Activated naive CD4-positive, alpha-beta T cell treated with anti-CD3 and anti-CD28 coated beads for 36 hours (primary cell): Measurements from ENCODE around the gene UGT8. TPM values are rescaled to one million over a fixed set of nuclear protein-coding genes. Genes with fewer than 3 reads are reported as not detected.
"Not testable (repeated sequence)": the region's sequence is repeated elsewhere in the genome, so short reads cannot be mapped to it uniquely, and the experiment has no call there.

Experiments
- CTCF ChIA-PET: fragments of 350-600 bp; sonication (Branson Sonifier 250); formaldehyde crosslinking; loops from one replicate; lab custom pipeline; 2021; ENCODE audit warnings: antibody characterized with exemption; lab: Charles Lee
- DNase-seq: peaks from one replicate; pipeline ENCODE4 v3.0.0-alpha.2; 2020
- H3K27ac Mint-ChIP-seq: one replicate; pipeline ENCODE4 v1.8.0; 2021; ENCODE audit warnings: mild to moderate bottlenecking, mixed read lengths
- H3K27me3 Mint-ChIP-seq: one replicate; pipeline ENCODE4 v1.8.0; 2021; ENCODE audit warnings: low read depth, mixed read lengths
- H3K36me3 Mint-ChIP-seq: one replicate; pipeline ENCODE4 v1.8.0; 2021; ENCODE audit warnings: low read depth, mixed read lengths
- H3K4me1 Mint-ChIP-seq: one replicate; pipeline ENCODE4 v1.8.0; 2021; ENCODE audit warnings: low read depth, mixed read lengths
- H3K4me3 Mint-ChIP-seq: one replicate; pipeline ENCODE4 v1.8.0; 2021; ENCODE audit warnings: mild to moderate bottlenecking, moderate library complexity, mixed read lengths
- H3K9me3 Mint-ChIP-seq: one replicate; pipeline ENCODE4 v1.8.0; 2021; ENCODE audit warnings: mixed read lengths
- intact Hi-C: fragments of 100-400 bp; cut with micrococcal nuclease; formaldehyde crosslinking; loops from one replicate; pipeline ENCODE4 v1.15.1; 2023
- total RNA-seq, 2 experiments: library from RNA; stranded (reverse); gene quantifications; one replicate each; pipeline ENCODE4 v1.2.3, GENCODE V29; 2021

UGT8 gene
- total RNA-seq = not detected

- H3K36me3 Mint-ChIP-seq = no peaks in the 10 kb centered on the region
- no peaks in the 10 kb centered on the region for H3K9me3 Mint-ChIP-seq
- peak; percentile 48 for DNase-seq
- H3K27ac Mint-ChIP-seq = no peak within 1 kb of the TSS
- peaks cover 43% of the 10 kb centered on the region for H3K27me3 Mint-ChIP-seq
- intact Hi-C loops = no loop called here
- peaks cover 15% of the 10 kb centered on the region for H3K4me1 Mint-ChIP-seq
- CTCF ChIA-PET = interaction anchor here (1.2 kb wide), 2 partner anchors 58 to 210 kb away, joined by 3 read pairs; no protein-coding TSS in a partner anchor
- H3K4me3 Mint-ChIP-seq = peak within 1 kb of the TSS; percentile 52
These were observed at the start of gene UGT8 for GRCh38 chr4:114598191-114599121. TSS of gene UGT8 (plus strand) at chr4:114598807. CDS start at chr4:114622881, 24,074 bp downstream.

DNA sequence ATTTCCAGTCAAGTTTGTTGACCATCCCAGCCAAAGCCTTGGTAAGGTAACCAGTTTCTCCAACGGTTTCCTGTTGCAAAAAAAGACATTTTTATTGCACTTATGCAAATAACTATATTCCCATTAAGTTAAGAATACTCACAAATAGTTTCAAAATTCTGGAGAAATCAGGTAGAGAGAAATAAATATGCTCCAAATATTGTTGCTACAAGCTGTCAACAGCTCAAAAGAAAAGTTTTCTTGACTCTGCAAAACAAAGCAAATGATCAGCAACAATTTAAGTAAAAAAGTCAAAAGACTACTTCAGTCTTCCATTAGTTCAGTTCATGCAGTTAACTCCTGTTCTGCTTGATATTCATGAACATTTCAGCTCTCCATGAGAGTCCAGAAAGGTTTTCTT is 49.0 kb upstream of the UGT8 start:
- Mint-ChIP-seq H3K27ac (no peak overlapping the region), H3K9me3 (peaks cover 4% of the 10 kb centered on the region), H3K4me3 (no peak overlapping the region), H3K4me1 (no peaks in the 10 kb centered on the region), H3K27me3 (peaks cover 2% of the 10 kb centered on the region), H3K36me3 (no peaks in the 10 kb centered on the region)
- CTCF ChIA-PET = no interaction called here
- no peak for DNase-seq
- intact Hi-C loops = no loop called here

DNA sequence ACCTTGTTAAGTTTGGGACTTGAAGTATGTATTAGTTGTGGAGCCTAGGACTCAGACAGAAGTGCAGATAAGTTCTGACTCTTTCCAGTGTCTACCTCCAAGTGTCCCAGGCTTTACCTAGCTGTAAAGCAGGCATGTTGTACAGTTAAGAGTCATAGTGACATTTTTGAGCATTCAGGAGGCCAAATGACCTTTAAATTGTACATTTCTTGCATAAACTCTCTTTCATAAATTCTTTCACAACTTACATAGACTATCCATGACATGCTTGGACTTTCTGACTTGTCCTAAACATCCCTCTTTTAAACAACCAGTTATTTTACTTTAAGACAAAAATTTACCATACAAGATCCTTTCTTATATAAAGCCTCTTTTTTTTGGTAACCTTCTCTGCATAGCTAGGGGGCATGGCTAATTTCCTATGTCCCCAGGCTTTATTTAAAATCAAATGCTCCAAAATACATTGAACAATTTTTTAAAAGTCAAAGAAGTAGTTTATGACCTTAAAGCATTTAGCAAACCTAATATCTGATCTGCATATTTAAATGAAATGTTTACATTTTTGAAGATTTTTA is 40.1 kb upstream of the UGT8 start:
- Mint-ChIP-seq H3K9me3 (peaks cover 5% of the 10 kb centered on the region), H3K4me3 (no peak overlapping the region), H3K36me3 (peaks cover 2% of the 10 kb centered on the region), H3K4me1 (no peaks in the 10 kb centered on the region), H3K27ac (no peak overlapping the region), H3K27me3 (peaks cover under 1% of the 10 kb centered on the region)
- intact Hi-C loops = no loop called here
- DNase-seq = no peak
- CTCF ChIA-PET = no interaction called here

- intact Hi-C loops = no loop called here
- H3K27me3 Mint-ChIP-seq = peaks cover 2% of the 10 kb centered on the region
- H3K4me1 Mint-ChIP-seq = no peaks in the 10 kb centered on the region
- H3K4me3 Mint-ChIP-seq = no peak overlapping the region
- CTCF ChIA-PET = no interaction called here
- peaks cover 2% of the 10 kb centered on the region for H3K36me3 Mint-ChIP-seq
- H3K27ac Mint-ChIP-seq = no peak overlapping the region
- H3K9me3 Mint-ChIP-seq = peaks cover 5% of the 10 kb centered on the region
- no peak for DNase-seq
These were observed 37.0 kb upstream of the UGT8 start for GRCh38 chr4:114561590-114561989.

DNA sequence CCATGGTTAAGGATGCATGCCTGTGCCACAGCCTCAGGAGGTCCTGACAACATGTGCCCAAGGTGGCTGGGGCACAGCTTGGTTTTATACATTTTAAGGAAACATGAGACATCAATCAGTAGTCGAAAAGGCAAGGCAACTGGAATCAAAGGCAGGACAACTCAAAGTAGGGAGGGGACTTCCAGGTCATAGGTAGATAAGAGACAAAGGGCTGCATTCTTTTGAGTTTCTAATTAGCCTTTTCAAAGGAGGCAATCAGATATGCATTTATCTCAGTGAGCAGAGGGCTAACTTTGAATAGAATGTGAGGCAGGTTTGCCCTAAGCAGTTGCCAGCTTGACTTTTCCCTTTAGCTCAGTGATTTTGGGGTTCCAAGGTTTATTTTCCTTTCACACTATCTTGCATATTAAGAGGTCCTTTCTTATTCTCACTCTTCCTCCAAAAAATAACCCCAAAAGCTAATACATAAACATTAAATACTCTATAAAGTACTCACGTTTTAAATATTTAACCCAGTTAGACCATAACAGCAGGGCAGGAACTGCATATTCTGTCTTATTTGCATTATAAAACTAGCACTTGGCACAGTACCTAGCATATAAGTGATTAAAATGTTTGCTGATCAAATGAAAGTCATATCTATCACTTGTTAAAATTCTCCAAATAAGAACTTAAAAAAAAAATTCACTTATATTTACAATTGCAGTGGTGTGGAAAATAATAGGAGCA is 36.3 kb upstream of the UGT8 start:
- CTCF ChIA-PET = no interaction called here

GRCh38 chr4:114563536-114564315 is 34.9 kb upstream of the UGT8 start:
- intact Hi-C loops = no loop called here
- Mint-ChIP-seq H3K27me3 (peaks cover 2% of the 10 kb centered on the region), H3K9me3 (no peaks in the 10 kb centered on the region), H3K4me1 (no peaks in the 10 kb centered on the region), H3K4me3 (no peak overlapping the region), H3K27ac (no peak overlapping the region), H3K36me3 (no peaks in the 10 kb centered on the region)
- CTCF ChIA-PET = no interaction called here
- DNase-seq = no peak

More for the DNA sequence above, 36.3 kb upstream of the UGT8 start:
- H3K27me3 Mint-ChIP-seq = peaks cover 2% of the 10 kb centered on the region
- no peaks in the 10 kb centered on the region for H3K4me1 Mint-ChIP-seq
- intact Hi-C loops = no loop called here
- no peak overlapping the region for H3K27ac Mint-ChIP-seq
- H3K4me3 Mint-ChIP-seq = no peak overlapping the region
- peaks cover 2% of the 10 kb centered on the region for H3K36me3 Mint-ChIP-seq
- no peak for DNase-seq
- peaks cover 5% of the 10 kb centered on the region for H3K9me3 Mint-ChIP-seq

DNA sequence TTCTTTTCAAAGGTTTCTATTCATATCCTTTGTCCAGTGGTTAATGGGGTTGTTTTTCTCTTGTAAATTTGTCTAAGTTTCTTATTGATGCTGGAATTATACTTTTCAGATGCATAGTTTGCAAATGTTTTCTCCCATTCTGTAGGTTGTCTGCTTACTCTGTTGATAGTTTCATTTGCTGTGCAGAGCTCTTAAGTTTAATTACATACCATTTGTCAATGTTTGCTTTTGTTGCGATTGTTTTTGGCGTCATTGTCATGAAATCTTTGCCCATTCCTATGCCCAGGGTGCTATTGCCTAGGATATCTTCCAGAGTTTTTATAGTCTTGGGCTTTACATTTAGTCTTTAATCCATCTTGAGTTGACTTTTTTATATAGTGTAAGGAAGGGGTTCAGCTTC is 21.2 kb upstream of the UGT8 start:
- no peaks in the 10 kb centered on the region for H3K36me3 Mint-ChIP-seq
- intact Hi-C loops = no loop called here
- H3K27me3 Mint-ChIP-seq = peaks cover 12% of the 10 kb centered on the region
- no peak overlapping the region for H3K4me3 Mint-ChIP-seq
- CTCF ChIA-PET = no interaction called here
- H3K27ac Mint-ChIP-seq = no peak overlapping the region
- H3K9me3 Mint-ChIP-seq = peaks cover 19% of the 10 kb centered on the region
- H3K4me1 Mint-ChIP-seq = no peaks in the 10 kb centered on the region
- no peak for DNase-seq

DNA sequence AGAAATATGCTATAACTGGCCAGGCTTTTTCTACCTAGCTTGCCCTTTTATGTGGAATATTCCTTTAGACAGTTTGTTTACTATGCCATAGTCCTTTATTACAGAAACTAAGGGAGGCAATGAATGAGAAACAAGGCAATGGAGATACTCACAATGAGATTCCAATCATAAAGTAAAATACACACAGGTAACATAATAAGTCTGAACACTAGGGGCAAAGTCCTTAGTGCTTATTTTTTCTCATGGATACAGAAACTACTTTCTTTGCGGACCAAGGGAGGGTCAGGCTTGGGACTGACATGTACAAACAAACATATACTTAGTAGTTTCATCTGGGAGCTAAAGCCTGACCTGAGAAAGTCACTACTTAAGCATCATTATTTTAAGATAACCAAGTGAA is 16.0 kb upstream of the UGT8 start:
- H3K9me3 Mint-ChIP-seq = peaks cover 19% of the 10 kb centered on the region
- no peak for DNase-seq
- H3K36me3 Mint-ChIP-seq = no peaks in the 10 kb centered on the region
- no peak overlapping the region for H3K4me3 Mint-ChIP-seq
- peaks cover 9% of the 10 kb centered on the region for H3K27me3 Mint-ChIP-seq
- intact Hi-C loops = no loop called here
- no peak overlapping the region for H3K27ac Mint-ChIP-seq
- CTCF ChIA-PET = no interaction called here
- H3K4me1 Mint-ChIP-seq = no peaks in the 10 kb centered on the region

- Mint-ChIP-seq H3K36me3 (no peaks in the 10 kb centered on the region), H3K9me3 (no peaks in the 10 kb centered on the region), H3K4me1 (no peaks in the 10 kb centered on the region), H3K4me3 (no peak overlapping the region), H3K27ac (no peak overlapping the region), H3K27me3 (peaks cover under 1% of the 10 kb centered on the region)
- intact Hi-C loops = no loop called here
- CTCF ChIA-PET = no interaction called here
- DNase-seq = no peak
These were observed 10.3 kb upstream of the UGT8 start for GRCh38 chr4:114588305-114588704.

DNA sequence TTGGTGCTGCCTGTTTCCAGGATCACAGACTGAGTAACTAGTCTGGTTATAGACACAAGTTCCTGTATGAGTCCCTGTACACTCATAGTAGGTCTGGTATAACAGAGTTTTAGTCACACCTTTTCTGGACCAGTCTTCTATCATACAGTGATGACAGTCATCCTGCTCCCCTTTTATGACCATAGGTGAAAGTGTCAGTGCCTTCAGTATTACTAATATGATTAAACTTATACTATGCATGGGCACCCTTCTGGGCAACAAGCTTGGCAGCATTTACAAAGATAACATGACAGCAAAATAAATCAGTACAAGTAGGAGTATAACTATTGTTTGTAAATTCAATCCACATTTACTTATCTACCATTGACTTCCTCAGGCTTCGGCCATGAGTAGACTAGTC is 8.2 kb upstream of the UGT8 start:
- H3K9me3 Mint-ChIP-seq, H3K27me3 Mint-ChIP-seq, H3K36me3 Mint-ChIP-seq, H3K4me3 Mint-ChIP-seq, H3K4me1 Mint-ChIP-seq, CTCF ChIA-PET, intact Hi-C loops, H3K27ac Mint-ChIP-seq, DNase-seq: not testable (repeated sequence)

DNA sequence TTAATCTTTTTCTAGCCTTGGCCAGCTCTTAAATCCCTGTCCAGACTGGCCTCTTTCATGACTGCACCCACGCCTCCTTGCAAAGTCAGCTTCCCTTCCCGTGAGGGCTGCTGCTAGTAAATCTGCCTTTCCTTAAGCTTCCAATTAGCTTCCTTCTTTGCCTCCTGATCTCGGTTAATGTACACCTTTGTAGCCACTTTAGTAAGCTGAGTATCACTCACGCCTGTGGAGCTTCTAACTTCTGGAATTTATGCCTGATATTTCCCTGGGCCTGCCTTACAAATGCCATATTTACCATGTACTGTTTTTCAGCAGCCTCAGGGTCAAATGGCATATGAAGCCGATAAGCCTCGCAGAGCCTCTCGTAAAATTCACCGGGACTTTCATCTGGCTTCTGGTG is 5.1 kb upstream of the UGT8 start:
- Mint-ChIP-seq H3K27me3 (peaks cover 25% of the 10 kb centered on the region), H3K36me3 (no peaks in the 10 kb centered on the region), H3K9me3 (no peaks in the 10 kb centered on the region), H3K4me3 (no peak overlapping the region), H3K27ac (no peak overlapping the region), H3K4me1 (peaks cover 4% of the 10 kb centered on the region)
- intact Hi-C loops = loop anchor here (1.0 kb wide), 1 partner anchor 8 kb away; no protein-coding TSS in a partner anchor
- DNase-seq = no peak
- CTCF ChIA-PET = no interaction called here

DNA sequence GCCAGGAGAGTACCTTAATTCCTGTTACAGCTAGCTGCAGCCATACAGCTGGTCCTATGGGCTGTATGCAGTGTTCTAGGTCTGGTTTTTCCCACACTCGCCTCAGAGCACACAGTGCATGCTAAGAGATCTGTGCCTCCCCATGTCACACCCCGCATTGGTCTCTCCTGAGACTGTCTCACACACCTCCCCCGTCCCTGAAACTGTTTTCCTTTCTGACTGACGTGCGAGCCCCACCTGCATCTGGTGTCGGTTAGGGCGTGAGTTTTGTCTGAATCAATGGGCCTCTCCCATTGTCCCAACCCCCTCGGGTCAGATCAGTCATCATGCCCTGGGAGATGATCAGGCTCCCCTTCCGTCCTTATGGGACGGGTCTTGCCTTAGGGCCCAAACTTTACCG is 3.4 kb upstream of the UGT8 start:
- no peak for DNase-seq
- Mint-ChIP-seq H3K27ac (no peak overlapping the region), H3K36me3 (no peaks in the 10 kb centered on the region), H3K4me3 (no peak overlapping the region), H3K4me1 (peaks cover 15% of the 10 kb centered on the region), H3K27me3 (peaks cover 41% of the 10 kb centered on the region), H3K9me3 (no peaks in the 10 kb centered on the region)
- intact Hi-C loops = no loop called here
- CTCF ChIA-PET = no interaction called here
